Astrocyte (in vitro differentiated cells and primary cell): ENCODE results near the gene DNAH5. TPM values are rescaled to one million over a fixed set of nuclear protein-coding genes. Genes with fewer than 3 reads are reported as not detected.

Experiments
- DNase-seq: peaks from one replicate; pipeline ENCODE4 v3.0.0-alpha.2; 2010; ENCODE audit warnings: low read depth
- FAIRE-seq: peaks from 2 replicates; lab custom pipeline; 2011; peaks lifted over from hg19 to GRCh38; lab: Jason Lieb, UNC
- H2AFZ ChIP-seq: 2 replicates; pipeline ENCODE4 v1.6.0; 2012; ENCODE audit warnings: low read depth, low read length, inconsistent platforms
- H3K27ac ChIP-seq: 2 replicates; pipeline ENCODE4 v1.5.1; 2011; ENCODE audit warnings: low read depth, low read length, inconsistent platforms
- H3K27me3 ChIP-seq: 2 replicates; pipeline ENCODE4 v1.6.0; 2011; ENCODE audit warnings: low read length, inconsistent platforms; ENCODE audit not compliant: insufficient read depth
- H3K36me3 ChIP-seq: 2 replicates; pipeline ENCODE4 v1.5.1; 2011; ENCODE audit warnings: low read length, inconsistent platforms; ENCODE audit not compliant: insufficient read depth
- H3K4me1 ChIP-seq: 2 replicates; pipeline ENCODE4 v1.5.1; 2011; ENCODE audit warnings: low read length, inconsistent platforms; ENCODE audit not compliant: insufficient read depth
- H3K4me2 ChIP-seq: 2 replicates; pipeline ENCODE4 v1.6.0; 2012; ENCODE audit warnings: low read length, inconsistent platforms
- H3K4me3 ChIP-seq: 2 replicates; pipeline ENCODE4 v1.5.1; 2011; ENCODE audit warnings: low read depth, mild to moderate bottlenecking, low read length, inconsistent platforms; ENCODE audit not compliant: insufficient read depth
- H3K79me2 ChIP-seq: 2 replicates; pipeline ENCODE4 v1.6.0; 2012; ENCODE audit warnings: mild to moderate bottlenecking, low read length, inconsistent platforms; ENCODE audit not compliant: insufficient read depth
- H3K9ac ChIP-seq: 2 replicates; pipeline ENCODE4 v1.6.0; 2012; ENCODE audit warnings: mild to moderate bottlenecking, low read length, inconsistent platforms
- H3K9me3 ChIP-seq: 2 replicates; pipeline ENCODE4 v1.5.1; 2012; ENCODE audit warnings: low read depth, mild to moderate bottlenecking, low read length, inconsistent platforms; ENCODE audit not compliant: insufficient read depth
- H4K20me1 ChIP-seq: 2 replicates; pipeline ENCODE4 v1.6.0; 2012; ENCODE audit warnings: low read length, inconsistent platforms; ENCODE audit not compliant: insufficient read depth
- H3K27ac Mint-ChIP-seq: one replicate; pipeline ENCODE4 v1.8.0; 2021; ENCODE audit warnings: mild to moderate bottlenecking, mixed read lengths; ENCODE audit not compliant: unreplicated experiment
- H3K27me3 Mint-ChIP-seq: one replicate; pipeline ENCODE4 v1.8.0; 2021; ENCODE audit warnings: low read depth, mixed read lengths; ENCODE audit not compliant: unreplicated experiment
- H3K36me3 Mint-ChIP-seq: one replicate; pipeline ENCODE4 v1.8.0; 2021; ENCODE audit warnings: low read depth, mixed read lengths; ENCODE audit not compliant: unreplicated experiment
- H3K4me1 Mint-ChIP-seq: one replicate; pipeline ENCODE4 v1.8.0; 2021; ENCODE audit warnings: low read depth, mixed read lengths; ENCODE audit not compliant: unreplicated experiment
- H3K4me3 Mint-ChIP-seq: one replicate; pipeline ENCODE4 v1.8.0; 2021; ENCODE audit warnings: mild to moderate bottlenecking, moderate library complexity, mixed read lengths; ENCODE audit not compliant: unreplicated experiment
- H3K9me3 Mint-ChIP-seq: one replicate; pipeline ENCODE4 v1.8.0; 2021; ENCODE audit warnings: mild to moderate bottlenecking, mixed read lengths; ENCODE audit not compliant: unreplicated experiment
- EZH2 ChIP-seq: IDR thresholded peaks from 2 replicates; pipeline ENCODE4 v1.6.1; 2012; ENCODE audit warnings: mild to moderate bottlenecking, low read length, inconsistent platforms; ENCODE audit not compliant: insufficient read depth
- total RNA-seq: library from RNA; stranded (reverse); gene quantifications from 2 replicates; pipeline ENCODE4 v1.2.1, GENCODE V29; 2021
- TF ChIP-seq, protein P1 (sequence below): IDR thresholded peaks from 2 replicates; pipeline ENCODE4 v1.5.1; 2011; ENCODE audit warnings: low read depth, mild to moderate bottlenecking, inconsistent platforms, low read length, moderate library complexity; ENCODE audit not compliant: insufficient read depth

Gene DNAH5
- total RNA-seq, 1 donor from 2014 or later = 3.4 TPM

- Mint-ChIP-seq H3K4me1 (no peaks in the 10 kb centered on the region), H3K36me3 (no peaks in the 10 kb centered on the region)
Measured at GRCh38 chr5:13698885-13699284, 245.6 kb downstream of the DNAH5 start.

GRCh38 chr5:13695076-13695712 is 249.3 kb downstream of the DNAH5 start:
- Histone ChIP-seq H3K9ac (no peak overlapping the region), H3K27me3 (no peaks in the 10 kb centered on the region), H3K4me1 (no peaks in the 10 kb centered on the region), H3K79me2 (no peaks in the 10 kb centered on the region), H3K36me3 (no peaks in the 10 kb centered on the region), H3K4me2 (no peak overlapping the region), H3K27ac (no peak overlapping the region), H2AFZ (no peak overlapping the region), H3K9me3 (no peaks in the 10 kb centered on the region), H3K4me3 (no peak overlapping the region), H4K20me1 (no peaks in the 10 kb centered on the region)
- no peak for DNase-seq
- no peak overlapping the region for H3K4me3 Mint-ChIP-seq
- no peaks in the 10 kb centered on the region for H3K4me1 Mint-ChIP-seq
- no peak overlapping the region for H3K27ac Mint-ChIP-seq
- TF ChIP-seq EZH2 = no peak
- TF ChIP-seq, protein P1, sequence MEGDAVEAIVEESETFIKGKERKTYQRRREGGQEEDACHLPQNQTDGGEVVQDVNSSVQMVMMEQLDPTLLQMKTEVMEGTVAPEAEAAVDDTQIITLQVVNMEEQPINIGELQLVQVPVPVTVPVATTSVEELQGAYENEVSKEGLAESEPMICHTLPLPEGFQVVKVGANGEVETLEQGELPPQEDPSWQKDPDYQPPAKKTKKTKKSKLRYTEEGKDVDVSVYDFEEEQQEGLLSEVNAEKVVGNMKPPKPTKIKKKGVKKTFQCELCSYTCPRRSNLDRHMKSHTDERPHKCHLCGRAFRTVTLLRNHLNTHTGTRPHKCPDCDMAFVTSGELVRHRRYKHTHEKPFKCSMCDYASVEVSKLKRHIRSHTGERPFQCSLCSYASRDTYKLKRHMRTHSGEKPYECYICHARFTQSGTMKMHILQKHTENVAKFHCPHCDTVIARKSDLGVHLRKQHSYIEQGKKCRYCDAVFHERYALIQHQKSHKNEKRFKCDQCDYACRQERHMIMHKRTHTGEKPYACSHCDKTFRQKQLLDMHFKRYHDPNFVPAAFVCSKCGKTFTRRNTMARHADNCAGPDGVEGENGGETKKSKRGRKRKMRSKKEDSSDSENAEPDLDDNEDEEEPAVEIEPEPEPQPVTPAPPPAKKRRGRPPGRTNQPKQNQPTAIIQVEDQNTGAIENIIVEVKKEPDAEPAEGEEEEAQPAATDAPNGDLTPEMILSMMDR = no peak
- H3K9me3 Mint-ChIP-seq = peaks cover 3% of the 10 kb centered on the region
- no peaks in the 10 kb centered on the region for H3K36me3 Mint-ChIP-seq
- FAIRE-seq = no peak
- no peaks in the 10 kb centered on the region for H3K27me3 Mint-ChIP-seq

More at GRCh38 chr5:13698885-13699284, 245.6 kb downstream of the DNAH5 start:
- FAIRE-seq (no peak), DNase-seq (no peak)
- TF ChIP-seq, protein P1 = no peak
- TF ChIP-seq EZH2 = no peak
- Histone ChIP-seq H3K9me3 (no peaks in the 10 kb centered on the region), H3K79me2 (no peaks in the 10 kb centered on the region), H3K4me3 (no peak overlapping the region), H3K27me3 (no peaks in the 10 kb centered on the region), H3K27ac (no peak overlapping the region), H3K9ac (no peak overlapping the region), H2AFZ (no peak overlapping the region), H3K36me3 (no peaks in the 10 kb centered on the region), H4K20me1 (no peaks in the 10 kb centered on the region), H3K4me2 (no peak overlapping the region), H3K4me1 (no peaks in the 10 kb centered on the region)
- Mint-ChIP-seq H3K27ac (no peak overlapping the region), H3K9me3 (peaks cover 3% of the 10 kb centered on the region), H3K4me3 (no peak overlapping the region), H3K27me3 (no peaks in the 10 kb centered on the region)

GRCh38 chr5:13692172-13692571 is 252.3 kb downstream of the DNAH5 start:
- no peak for FAIRE-seq
- H3K9me3 Mint-ChIP-seq = peaks cover 6% of the 10 kb centered on the region

More at GRCh38 chr5:13692172-13692571, 252.3 kb downstream of the DNAH5 start:
- no peak for TF ChIP-seq EZH2
- TF ChIP-seq, protein P1 = no peak
- H3K4me3 Mint-ChIP-seq = no peak overlapping the region
- Histone ChIP-seq H4K20me1 (no peaks in the 10 kb centered on the region), H3K36me3 (no peaks in the 10 kb centered on the region), H3K27ac (no peak overlapping the region), H3K9me3 (no peaks in the 10 kb centered on the region), H3K4me1 (no peaks in the 10 kb centered on the region), H3K27me3 (no peaks in the 10 kb centered on the region), H3K79me2 (no peaks in the 10 kb centered on the region), H2AFZ (no peak overlapping the region), H3K4me3 (no peak overlapping the region), H3K9ac (no peak overlapping the region), H3K4me2 (no peak overlapping the region)
- H3K4me1 Mint-ChIP-seq = no peaks in the 10 kb centered on the region
- no peak for DNase-seq
- no peaks in the 10 kb centered on the region for H3K27me3 Mint-ChIP-seq
- no peak overlapping the region for H3K27ac Mint-ChIP-seq
- peaks cover 5% of the 10 kb centered on the region for H3K36me3 Mint-ChIP-seq
